Stimulated activated CD4-positive, alpha-beta T cell treated with anti-CD3 and anti-CD28 coated beads, TNF-alpha, amount 100 ng/mL, for 24 hours (primary cell): ENCODE data around the gene LRRN4.
"Not testable (repeated sequence)": the region's sequence is repeated elsewhere in the genome, so short reads cannot be mapped to it uniquely, and the experiment has no call there.

ENCODE experiments used
- DNase-seq, 3 experiments: peaks; one replicate each; pipeline ENCODE4 v3.0.0-alpha.2; 2020; ENCODE audit warnings: low read depth in 3 of 3

Gene LRRN4

GRCh38 chr20:6058684-6059295 lies 4.9 kb upstream of the LRRN4 start:
- DNase-seq = no peak

- no peak for DNase-seq
Measured at GRCh38 chr20:6057691-6058090, 3.8 kb upstream of the LRRN4 start.

GRCh38 chr20:6057139-6057538 lies 3.3 kb upstream of the LRRN4 start:
- no peak for DNase-seq

GRCh38 chr20:6055981-6056569 lies 2.2 kb upstream of the LRRN4 start:
- no peak for DNase-seq

- DNase-seq = no peak
Measured at GRCh38 chr20:6055161-6055783, 1.4 kb upstream of the LRRN4 start.

GRCh38 chr20:6054689-6055051 lies 810 bp upstream of the LRRN4 start:
- DNase-seq = not testable (repeated sequence)

- DNase-seq = no peak
Measured at GRCh38 chr20:6053064-6053775, 640 bp downstream of the LRRN4 start.

- no peak for DNase-seq
Measured at GRCh38 chr20:6051505-6051904, 2.4 kb downstream of the LRRN4 start.

- no peak for DNase-seq
Measured at GRCh38 chr20:6048391-6048790, 5.5 kb downstream of the LRRN4 start.

- DNase-seq = no peak
Measured at GRCh38 chr20:6046432-6046831, 7.4 kb downstream of the LRRN4 start.

- no peak for DNase-seq
Measured at GRCh38 chr20:6045566-6045965, 8.3 kb downstream of the LRRN4 start.

GRCh38 chr20:6044115-6044514 lies 9.7 kb downstream of the LRRN4 start:
- no peak for DNase-seq

- DNase-seq = no peak
Measured at GRCh38 chr20:6041808-6042265, 12.0 kb downstream of the LRRN4 start.

GRCh38 chr20:6040958-6041807 lies 12.7 kb downstream of the LRRN4 start:
- no peak for DNase-seq

- no peak for DNase-seq
Measured at GRCh38 chr20:6040540-6040939, 13.3 kb downstream of the LRRN4 start.

- DNase-seq = no peak
Measured at GRCh38 chr20:6039766-6040165, 14.1 kb downstream of the LRRN4 start.

- DNase-seq = no peak
Measured at GRCh38 chr20:6038256-6038655, 15.6 kb downstream of the LRRN4 start.

- DNase-seq = no peak
Measured at GRCh38 chr20:6037082-6037481, 16.8 kb downstream of the LRRN4 start.

- DNase-seq = no peak
Measured at GRCh38 chr20:6036213-6036612, 17.6 kb downstream of the LRRN4 start.

GRCh38 chr20:6034134-6034969 lies 19.5 kb downstream of the LRRN4 start:
- DNase-seq = no peak

GRCh38 chr20:6032907-6033306 lies 21.0 kb downstream of the LRRN4 start:
- not testable (repeated sequence) for DNase-seq
